GM12878 (cell line): ENCODE results near the gene TP53INP2.

ENCODE experiments used
- BRCA1 ChIP-seq: IDR thresholded peaks from 2 replicates; pipeline ENCODE4 v1.6.1; 2011; ENCODE audit warnings: low read depth, low read length, improper control_type of control experiment
- RAD51 ChIP-seq: fragments of 450-650 bp; IDR thresholded peaks from 2 replicates; pipeline ENCODE4 v1.6.1; 2016; ENCODE audit warnings: moderate library complexity, mild to moderate bottlenecking, inconsistent platforms

DNA sequence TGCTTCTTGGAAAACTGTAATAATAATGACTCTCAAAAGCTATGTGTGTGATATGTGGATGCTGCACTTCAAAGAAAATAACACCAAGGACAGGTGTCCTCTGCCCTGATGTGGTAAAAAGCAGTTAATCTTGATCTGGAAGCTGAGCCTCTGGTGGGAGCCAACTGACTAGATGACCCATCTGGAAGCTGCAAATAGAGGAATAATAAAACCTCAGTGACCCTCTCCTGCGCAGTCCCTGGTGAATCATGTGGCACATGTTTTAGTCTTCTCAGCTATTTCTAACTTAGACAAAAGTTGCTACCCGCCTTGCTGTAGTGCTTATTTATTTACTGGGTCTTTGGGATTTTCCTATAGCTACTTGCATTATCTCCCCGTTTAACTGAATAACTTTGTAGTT lies 47.3 kb downstream of the TP53INP2 start:
- TF ChIP-seq BRCA1 (no peak), RAD51 (no peak)
